NB4 (cell line): ENCODE measurements around the gene CNTNAP2.

Experiments used
- POLR2A ChIP-seq: IDR thresholded peaks from 2 replicates; pipeline ENCODE4 v1.6.1; 2011; ENCODE audit warnings: mild to moderate bottlenecking; ENCODE audit not compliant: insufficient read length; ENCODE audit errors: extremely low read depth
- TF ChIP-seq, protein P1 (sequence below): IDR thresholded peaks from one replicate; pipeline ENCODE4 v1.5.1; 2012; ENCODE audit warnings: low read depth, low read length
- TF ChIP-seq, protein P2 (sequence below): IDR thresholded peaks from 2 replicates; pipeline ENCODE4 v1.6.1; 2011; ENCODE audit warnings: low read depth, low read length

DNA sequence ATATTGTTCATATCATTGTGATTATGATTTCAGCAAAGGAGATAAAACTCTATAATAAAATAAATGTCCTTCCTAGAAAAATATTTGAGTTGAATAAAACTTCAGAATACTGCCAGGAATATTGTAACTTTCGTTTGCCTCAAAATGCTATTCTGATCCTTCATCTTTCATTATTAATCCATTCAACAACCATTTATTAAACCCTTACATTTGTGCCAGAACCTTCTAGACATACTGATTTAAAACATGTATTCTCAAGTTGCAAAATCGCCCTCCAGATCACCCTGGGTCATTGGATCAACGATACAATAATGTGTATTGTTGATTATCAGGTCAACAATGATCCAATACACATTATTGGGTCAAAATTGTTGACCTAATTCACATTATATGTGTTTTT is 759.8 kb downstream of the CNTNAP2 start:
- TF ChIP-seq, protein P1, sequence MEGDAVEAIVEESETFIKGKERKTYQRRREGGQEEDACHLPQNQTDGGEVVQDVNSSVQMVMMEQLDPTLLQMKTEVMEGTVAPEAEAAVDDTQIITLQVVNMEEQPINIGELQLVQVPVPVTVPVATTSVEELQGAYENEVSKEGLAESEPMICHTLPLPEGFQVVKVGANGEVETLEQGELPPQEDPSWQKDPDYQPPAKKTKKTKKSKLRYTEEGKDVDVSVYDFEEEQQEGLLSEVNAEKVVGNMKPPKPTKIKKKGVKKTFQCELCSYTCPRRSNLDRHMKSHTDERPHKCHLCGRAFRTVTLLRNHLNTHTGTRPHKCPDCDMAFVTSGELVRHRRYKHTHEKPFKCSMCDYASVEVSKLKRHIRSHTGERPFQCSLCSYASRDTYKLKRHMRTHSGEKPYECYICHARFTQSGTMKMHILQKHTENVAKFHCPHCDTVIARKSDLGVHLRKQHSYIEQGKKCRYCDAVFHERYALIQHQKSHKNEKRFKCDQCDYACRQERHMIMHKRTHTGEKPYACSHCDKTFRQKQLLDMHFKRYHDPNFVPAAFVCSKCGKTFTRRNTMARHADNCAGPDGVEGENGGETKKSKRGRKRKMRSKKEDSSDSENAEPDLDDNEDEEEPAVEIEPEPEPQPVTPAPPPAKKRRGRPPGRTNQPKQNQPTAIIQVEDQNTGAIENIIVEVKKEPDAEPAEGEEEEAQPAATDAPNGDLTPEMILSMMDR, result no peak
- no peak for TF ChIP-seq POLR2A
- TF ChIP-seq, protein P2, sequence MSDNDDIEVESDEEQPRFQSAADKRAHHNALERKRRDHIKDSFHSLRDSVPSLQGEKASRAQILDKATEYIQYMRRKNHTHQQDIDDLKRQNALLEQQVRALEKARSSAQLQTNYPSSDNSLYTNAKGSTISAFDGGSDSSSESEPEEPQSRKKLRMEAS, result no peak
